ENCODE measurements around the gene GPRC5D. TPM values are rescaled to one million over a fixed set of nuclear protein-coding genes. Genes with fewer than 3 reads are reported as not detected.

Gene GPRC5D
- total RNA-seq, 2 donors from 2014 or later: not detected

GRCh38 chr12:12917517-12917916 is 34.5 kb downstream of the GPRC5D start:
- TF ChIP-seq CTCF (conservative IDR thresholded peaks at IDR 0.05): no peak
- no peaks in the 10 kb centered on the region for H3K36me3 ChIP-seq (ENCODE audit: control insufficient read depth, insufficient read depth, low read length)
- Mint-ChIP-seq H3K9me3 (no peaks in the 10 kb centered on the region), H3K27ac (no peak overlapping the region), H3K4me3 (no peak overlapping the region), H3K4me1 (peaks cover 18% of the 10 kb centered on the region), H3K36me3 (ENCODE audit: low read depth) (no peaks in the 10 kb centered on the region), H3K27me3 (ENCODE audit: insufficient read depth) (peaks cover 12% of the 10 kb centered on the region)
- peak; percentile 8 for DNase-seq
- 100% methylated on average over 1 to 2 of the region's 2 CpGs for WGBS, 2 experiments (ENCODE audit: insufficient coverage in 1 of 2, insufficient read length in 1 of 2)
- H3K9ac ChIP-seq (ENCODE audit: extremely low read depth, low read length, poor library complexity, severe bottlenecking): no peak overlapping the region
- H3K9me3 ChIP-seq (ENCODE audit: control insufficient read depth, low read length): no peaks in the 10 kb centered on the region
- no peaks in the 10 kb centered on the region for H3K27me3 ChIP-seq (ENCODE audit: control insufficient read depth, insufficient read depth, low read length, poor library complexity, severe bottlenecking)
- H3K27ac ChIP-seq (ENCODE audit: low read depth, low read length): no peak overlapping the region
- peaks cover 5% of the 10 kb centered on the region for H3K4me1 ChIP-seq (ENCODE audit: control insufficient read depth, insufficient read depth, low read length)
- no peak overlapping the region for H3K4me3 ChIP-seq (ENCODE audit: low read length)

- H3K27ac Mint-ChIP-seq: no peak overlapping the region
- Histone ChIP-seq H3K27ac (ENCODE audit: low read depth, low read length) (no peak overlapping the region), H3K4me1 (ENCODE audit: control insufficient read depth, insufficient read depth, low read length) (peaks cover 5% of the 10 kb centered on the region), H3K27me3 (ENCODE audit: control insufficient read depth, insufficient read depth, low read length, poor library complexity, severe bottlenecking) (no peaks in the 10 kb centered on the region), H3K36me3 (ENCODE audit: control insufficient read depth, insufficient read depth, low read length) (no peaks in the 10 kb centered on the region), H3K9me3 (ENCODE audit: control insufficient read depth, low read length) (no peaks in the 10 kb centered on the region), H3K4me3 (ENCODE audit: low read length) (no peak overlapping the region), H3K9ac (ENCODE audit: extremely low read depth, low read length, poor library complexity, severe bottlenecking) (no peak overlapping the region)
- DNase-seq: peak; percentile 98
- peak; percentile 99 for TF ChIP-seq CTCF (conservative IDR thresholded peaks at IDR 0.05)
- no peaks in the 10 kb centered on the region for H3K36me3 Mint-ChIP-seq (ENCODE audit: low read depth)
- H3K27me3 Mint-ChIP-seq (ENCODE audit: insufficient read depth): peaks cover 12% of the 10 kb centered on the region
- H3K4me3 Mint-ChIP-seq: no peak overlapping the region
- peaks cover 16% of the 10 kb centered on the region for H3K4me1 Mint-ChIP-seq
- WGBS, 2 experiments (ENCODE audit: insufficient coverage in 1 of 2, insufficient read length in 1 of 2): 47 to 57% methylated on average over 16 to 19 of the region's 19 CpGs
- no peaks in the 10 kb centered on the region for H3K9me3 Mint-ChIP-seq
These were observed 35.6 kb downstream of the GPRC5D start for GRCh38 chr12:12916135-12916944.

- peak; percentile 90 for DNase-seq
- peaks cover 5% of the 10 kb centered on the region for H3K4me1 ChIP-seq (ENCODE audit: control insufficient read depth, insufficient read depth, low read length)
- H3K27me3 ChIP-seq (ENCODE audit: control insufficient read depth, insufficient read depth, low read length, poor library complexity, severe bottlenecking): no peaks in the 10 kb centered on the region
- Mint-ChIP-seq H3K36me3 (ENCODE audit: low read depth) (no peaks in the 10 kb centered on the region), H3K27me3 (ENCODE audit: insufficient read depth) (peaks cover 12% of the 10 kb centered on the region), H3K4me3 (no peak overlapping the region), H3K4me1 (peaks cover 16% of the 10 kb centered on the region), H3K27ac (no peak overlapping the region), H3K9me3 (no peaks in the 10 kb centered on the region)
- H3K27ac ChIP-seq (ENCODE audit: low read depth, low read length): no peak overlapping the region
- TF ChIP-seq CTCF (conservative IDR thresholded peaks at IDR 0.05): peak; percentile 31
- no peaks in the 10 kb centered on the region for H3K9me3 ChIP-seq (ENCODE audit: control insufficient read depth, low read length)
- WGBS, 2 experiments (ENCODE audit: insufficient coverage in 1 of 2, insufficient read length in 1 of 2): 77% methylated on average over 9 to 10 of the region's 10 CpGs
- no peak overlapping the region for H3K9ac ChIP-seq (ENCODE audit: extremely low read depth, low read length, poor library complexity, severe bottlenecking)
- H3K4me3 ChIP-seq (ENCODE audit: low read length): no peak overlapping the region
- H3K36me3 ChIP-seq (ENCODE audit: control insufficient read depth, insufficient read depth, low read length): no peaks in the 10 kb centered on the region
These were observed 36.3 kb downstream of the GPRC5D start for GRCh38 chr12:12915656-12916055.

Measured in endodermal cell (in vitro differentiated cells).